GM18520 (cell line): ENCODE measurements around the gene CDC42.
"Not testable (repeated sequence)": the region's sequence is repeated elsewhere in the genome, so short reads cannot be mapped to it uniquely, and the experiment has no call there.

ENCODE experiments used
- ATAC-seq: cut with Tn5 transposase; IDR thresholded peaks from one replicate; pipeline ENCODE4 v1.9.1; 2021; ENCODE audit not compliant: unreplicated experiment

The CDC42 gene

DNA sequence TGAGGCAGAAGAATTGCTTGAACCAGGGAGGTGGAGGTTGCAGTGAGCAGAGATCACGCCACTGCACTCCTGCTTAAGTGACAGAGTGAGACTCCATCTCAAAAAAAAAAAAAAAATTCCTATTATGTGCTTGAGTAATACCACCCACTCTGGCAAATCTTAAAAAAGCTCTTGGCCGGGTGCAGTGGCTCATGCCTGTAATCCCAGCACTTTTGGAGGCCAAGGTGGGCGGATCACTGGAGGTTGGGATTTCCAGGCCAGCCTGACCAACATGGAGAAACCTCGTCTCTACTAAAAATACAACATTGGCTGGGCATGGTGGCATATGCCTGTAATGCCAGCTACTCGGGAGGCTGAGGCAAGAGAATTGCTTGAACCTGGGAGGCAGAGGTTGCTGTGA is 17.7 kb upstream of the CDC42 start:
- not testable (repeated sequence) for ATAC-seq

DNA sequence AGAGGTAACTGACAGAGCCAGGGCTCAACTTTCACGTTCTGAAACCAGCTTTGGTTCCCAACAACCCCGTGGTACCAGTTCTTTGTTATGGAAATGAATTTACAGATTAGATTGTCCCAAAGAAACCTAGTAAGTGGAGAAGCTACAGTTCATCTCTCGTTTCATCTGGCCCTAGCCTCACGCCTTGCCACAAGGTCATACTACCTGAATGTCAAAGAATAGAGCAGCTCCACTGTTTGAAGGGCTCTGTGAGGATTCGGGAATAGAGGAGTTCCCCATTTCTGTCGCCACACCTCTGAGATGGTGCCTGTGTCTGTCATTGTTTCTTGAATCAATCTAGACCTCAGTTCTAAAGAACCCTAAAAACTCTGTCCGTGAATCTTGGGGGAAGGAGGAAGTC is 15.0 kb upstream of the CDC42 start:
- ATAC-seq = no peak

DNA sequence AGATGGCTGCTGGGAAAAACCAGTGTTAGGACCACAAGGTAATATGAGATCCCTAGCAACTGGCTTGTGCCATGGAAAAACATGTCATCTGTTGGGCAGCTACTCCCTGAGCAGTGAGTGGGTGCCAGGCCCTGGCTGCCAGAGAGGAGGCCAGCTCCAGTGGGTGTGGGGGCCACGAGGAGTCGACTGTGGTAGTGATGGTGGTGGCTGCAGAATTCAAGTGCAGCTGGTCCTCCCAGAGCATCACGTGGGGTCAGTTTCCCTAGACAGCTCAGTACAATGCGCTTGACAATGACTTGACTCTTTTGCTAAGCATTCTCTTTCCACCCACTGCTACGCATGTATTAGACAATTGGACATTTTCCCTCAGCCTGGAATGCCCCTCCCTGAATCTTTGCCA is 14.5 kb upstream of the CDC42 start:
- ATAC-seq = no peak

DNA sequence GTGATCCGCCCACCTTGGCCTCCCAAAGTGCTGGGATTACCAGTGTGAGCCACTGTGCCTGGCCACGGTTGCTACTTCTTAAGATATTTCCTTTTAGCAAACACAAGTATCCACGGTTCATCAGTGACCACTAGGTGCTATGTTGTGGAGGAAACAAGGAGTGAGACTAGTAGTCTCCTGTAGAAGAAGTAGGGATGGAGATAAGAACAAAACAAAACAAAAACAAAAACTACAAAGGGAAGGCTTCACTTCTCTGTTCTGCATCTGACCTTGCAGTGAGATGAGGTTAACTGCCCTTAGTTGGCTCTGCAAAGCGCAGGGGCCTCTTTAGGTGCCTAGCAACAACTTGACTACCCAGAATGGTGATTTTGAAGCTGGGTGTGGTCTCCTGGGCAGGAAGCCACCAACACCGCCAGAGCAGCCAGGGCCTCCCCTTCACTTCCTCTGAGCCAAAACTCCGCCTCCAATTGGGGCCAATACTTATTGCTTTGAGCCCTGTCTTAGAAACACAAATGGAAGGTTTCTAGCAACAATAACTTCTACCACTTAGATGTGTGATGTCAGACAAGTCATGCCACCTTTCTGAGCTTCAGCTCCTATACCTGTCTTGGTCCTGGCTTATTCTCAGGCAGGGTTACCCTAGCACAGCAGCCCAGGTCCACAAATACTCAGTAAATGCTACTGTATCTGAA is 12.8 kb upstream of the CDC42 start:
- peak; percentile 87 for ATAC-seq

DNA sequence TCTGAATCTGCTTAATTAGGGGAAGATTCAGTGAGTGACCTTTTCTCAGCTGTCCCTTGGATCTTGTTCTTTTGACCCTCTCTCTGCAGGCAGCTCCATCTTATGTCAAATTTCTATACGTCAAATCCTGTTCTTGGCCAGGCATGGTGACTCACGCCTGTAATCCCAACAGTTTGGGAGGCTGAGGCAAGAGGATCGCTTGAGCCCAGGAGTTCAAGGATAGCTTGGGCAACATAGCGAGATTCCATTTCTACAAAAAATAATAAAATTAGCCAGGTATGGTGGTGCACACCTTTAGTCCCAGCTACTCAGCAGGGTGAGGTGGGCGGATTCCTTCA is 12.3 kb upstream of the CDC42 start:
- ATAC-seq = no peak

DNA sequence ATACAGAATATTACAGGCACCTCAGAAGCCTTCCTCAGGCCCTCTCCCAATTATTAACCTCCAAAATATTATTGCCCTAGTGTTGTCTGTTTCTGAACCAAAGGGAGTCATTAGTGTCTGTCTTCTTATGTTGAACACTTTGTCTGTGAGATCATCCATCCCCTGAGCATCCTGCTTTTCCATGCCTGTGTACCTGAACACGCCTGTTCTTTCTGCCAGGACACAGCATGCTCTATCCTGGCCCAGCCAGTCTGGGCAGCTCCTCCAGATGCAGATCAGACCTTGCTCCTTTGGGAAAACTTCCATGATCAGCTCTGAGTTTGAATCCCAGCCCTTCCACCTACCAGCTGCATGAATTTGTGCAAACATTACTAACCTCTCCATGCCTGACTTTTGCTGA is 11.0 kb upstream of the CDC42 start:
- no peak for ATAC-seq

DNA sequence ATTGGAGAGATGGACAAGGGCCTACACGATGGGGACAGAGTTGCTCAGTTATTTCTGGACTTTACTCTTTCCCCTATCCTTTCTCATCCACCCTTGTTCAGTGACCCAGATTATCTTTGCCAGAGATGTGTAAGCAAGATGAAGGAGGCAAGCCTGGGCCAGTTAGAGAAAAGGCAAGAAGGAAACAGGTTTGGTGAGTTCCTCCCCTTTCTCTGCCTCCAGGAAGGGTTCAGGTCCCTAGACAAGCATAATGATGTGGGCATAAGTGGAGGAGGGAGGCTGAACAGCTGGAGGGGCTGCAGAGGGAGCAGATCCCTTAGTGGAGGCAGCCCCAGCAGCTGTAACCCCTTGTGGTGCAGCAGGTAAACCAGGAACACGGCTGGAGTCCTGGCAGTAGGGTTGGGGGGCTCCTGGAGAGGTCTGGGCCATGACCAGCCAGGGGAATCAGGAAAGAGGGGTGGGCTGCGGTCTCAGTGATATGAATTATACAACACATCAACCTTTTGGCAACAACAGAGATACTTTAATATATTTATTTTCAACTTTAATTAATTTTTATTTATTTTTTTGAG is 9.2 kb upstream of the CDC42 start:
- ATAC-seq = no peak

DNA sequence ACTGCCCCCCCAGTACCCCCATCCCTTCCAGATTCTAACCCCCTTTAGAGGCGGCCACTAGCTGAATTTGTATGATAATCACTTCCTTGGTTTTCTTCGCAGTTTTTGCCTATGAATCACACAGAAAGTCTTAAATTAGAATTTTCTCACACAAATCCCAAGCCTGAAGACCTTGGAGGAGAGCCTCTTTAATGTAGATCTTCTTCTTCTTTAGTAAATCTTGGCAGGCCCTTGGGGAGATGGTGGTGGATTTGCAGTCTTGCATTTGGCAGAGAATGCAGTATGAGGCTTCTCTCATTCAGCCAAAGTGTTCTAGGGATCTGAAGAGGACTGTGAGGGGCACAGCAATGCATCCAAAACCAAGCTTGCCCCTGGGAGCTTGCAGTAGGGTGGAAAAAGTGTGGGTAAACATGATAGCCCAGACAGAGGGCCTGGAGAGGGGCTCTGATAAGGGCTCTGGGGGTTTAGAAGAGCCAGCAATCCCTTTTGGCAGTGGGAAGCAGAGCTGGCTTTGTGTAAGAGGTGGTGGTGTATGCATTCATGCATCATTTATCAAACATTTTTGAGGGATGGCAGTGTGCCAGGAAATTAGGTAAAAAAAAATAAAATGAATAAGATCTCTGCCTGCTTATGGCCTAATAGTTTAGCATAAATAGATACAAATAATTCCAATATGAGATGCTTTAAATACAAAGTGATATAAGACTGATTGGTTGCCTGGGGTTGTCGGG is 7.7 kb upstream of the CDC42 start:
- no peak for ATAC-seq

DNA sequence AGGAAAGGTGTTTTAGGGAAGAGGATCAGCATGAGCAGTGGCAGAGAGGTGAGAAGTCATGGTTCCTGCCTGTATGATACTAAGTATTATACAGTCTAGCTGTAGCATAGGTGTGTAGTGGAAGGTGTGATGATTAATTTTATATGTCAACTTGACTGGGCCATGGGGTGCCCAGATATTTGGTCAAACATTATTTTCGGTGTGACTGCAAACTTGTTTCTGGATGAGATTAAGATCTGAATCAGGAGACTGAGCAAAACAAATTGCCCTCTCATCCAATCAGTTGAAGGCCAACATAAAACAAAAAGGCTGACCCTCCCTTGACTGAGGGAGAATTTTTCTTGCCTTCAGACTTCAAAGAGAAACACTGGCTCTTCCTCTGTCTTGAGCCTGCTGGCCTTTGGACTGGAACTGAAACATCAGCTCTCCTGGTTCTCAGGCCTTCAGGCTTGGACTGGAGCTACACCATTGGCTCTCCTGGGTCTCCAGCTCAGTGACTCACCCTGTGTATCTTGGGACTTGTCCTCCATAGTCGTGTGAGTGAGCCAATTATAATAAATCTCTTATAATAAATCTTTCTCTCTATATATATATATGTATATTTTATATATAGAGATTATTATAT is 6.8 kb upstream of the CDC42 start:
- ATAC-seq = no peak

DNA sequence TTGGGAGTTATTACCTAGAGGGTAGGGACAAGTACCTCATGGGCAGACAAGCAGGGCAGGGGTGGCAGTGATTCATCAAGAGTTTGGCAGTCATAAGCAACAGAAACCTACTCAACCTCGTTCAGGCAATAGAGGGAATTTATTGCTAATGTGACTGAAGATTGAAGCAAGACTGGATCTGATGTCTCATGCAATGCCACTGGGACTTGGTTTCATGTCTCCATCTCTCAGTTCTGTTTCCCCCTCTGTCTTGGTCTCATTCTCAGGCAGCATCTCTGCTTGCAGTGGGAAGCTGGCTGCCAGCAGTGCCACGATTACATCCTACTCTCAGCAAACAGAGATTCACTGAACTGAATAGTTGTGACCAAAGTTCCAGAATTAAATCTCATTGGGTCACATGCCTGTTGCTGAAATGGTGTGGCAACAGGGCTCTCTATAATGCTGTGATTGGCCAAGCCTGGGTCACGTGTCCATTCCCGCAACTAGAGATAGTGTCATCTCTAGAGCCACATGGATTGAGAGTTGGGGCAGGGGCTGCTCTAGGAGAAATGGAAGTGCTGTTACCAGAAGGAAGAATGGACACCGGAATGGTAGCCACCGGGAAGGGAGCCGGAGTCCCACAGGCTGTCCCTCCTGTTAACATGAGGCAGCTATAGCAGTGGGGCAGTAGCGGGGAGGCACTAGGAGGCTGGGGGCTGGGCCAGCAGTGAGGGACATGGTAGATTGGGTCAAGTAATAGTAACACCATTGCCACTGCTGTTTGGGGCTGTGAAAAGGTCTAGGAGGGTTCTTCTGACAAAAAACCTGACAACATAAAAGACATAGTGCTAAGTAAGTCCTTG is 3.9 kb upstream of the CDC42 start:
- ATAC-seq = no peak

DNA sequence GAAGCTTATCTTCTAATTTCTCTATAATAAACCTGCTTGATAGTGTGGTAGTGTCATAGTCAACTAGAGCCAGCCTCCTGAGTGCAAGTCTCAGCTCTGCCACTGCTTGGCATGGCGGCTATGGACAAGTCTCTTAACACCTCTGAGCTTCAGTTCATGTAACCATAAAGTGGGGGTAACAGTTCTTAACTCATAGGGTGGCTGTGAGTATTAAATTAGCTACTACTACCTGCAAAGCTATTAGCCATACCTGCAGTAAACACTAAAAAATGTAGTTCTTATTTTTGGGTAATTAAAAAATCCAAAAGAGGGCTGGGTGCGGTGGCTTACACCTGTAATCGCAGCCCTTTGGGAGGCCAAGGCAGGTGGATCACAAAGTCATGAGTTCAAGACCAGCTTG is 2.2 kb upstream of the CDC42 start:
- ATAC-seq = no peak

DNA sequence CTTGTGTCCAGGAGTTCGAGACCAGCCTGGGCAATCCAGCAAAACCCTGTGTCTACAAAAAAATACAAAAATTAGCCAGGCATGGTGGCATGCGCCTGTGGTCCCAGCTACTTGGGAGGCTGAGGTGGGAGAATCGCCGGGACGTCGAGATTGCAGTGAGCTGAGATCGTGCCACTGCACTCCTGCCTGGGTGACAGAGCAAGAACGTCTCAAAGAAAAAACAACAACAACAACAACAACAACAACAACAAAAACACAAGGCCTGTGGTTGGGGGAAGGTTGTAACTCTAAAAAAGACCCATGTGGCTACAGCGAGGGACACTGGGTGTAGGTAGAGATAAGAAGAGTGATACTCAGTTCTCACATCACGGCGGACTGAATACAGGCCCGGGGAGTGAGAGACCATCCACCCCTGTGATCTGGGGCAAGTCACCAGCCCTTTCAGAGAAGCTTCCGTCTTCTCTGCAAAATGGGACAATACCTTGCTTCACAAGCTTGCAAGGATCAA is 848 bp upstream of the CDC42 start:
- ATAC-seq = no peak

DNA sequence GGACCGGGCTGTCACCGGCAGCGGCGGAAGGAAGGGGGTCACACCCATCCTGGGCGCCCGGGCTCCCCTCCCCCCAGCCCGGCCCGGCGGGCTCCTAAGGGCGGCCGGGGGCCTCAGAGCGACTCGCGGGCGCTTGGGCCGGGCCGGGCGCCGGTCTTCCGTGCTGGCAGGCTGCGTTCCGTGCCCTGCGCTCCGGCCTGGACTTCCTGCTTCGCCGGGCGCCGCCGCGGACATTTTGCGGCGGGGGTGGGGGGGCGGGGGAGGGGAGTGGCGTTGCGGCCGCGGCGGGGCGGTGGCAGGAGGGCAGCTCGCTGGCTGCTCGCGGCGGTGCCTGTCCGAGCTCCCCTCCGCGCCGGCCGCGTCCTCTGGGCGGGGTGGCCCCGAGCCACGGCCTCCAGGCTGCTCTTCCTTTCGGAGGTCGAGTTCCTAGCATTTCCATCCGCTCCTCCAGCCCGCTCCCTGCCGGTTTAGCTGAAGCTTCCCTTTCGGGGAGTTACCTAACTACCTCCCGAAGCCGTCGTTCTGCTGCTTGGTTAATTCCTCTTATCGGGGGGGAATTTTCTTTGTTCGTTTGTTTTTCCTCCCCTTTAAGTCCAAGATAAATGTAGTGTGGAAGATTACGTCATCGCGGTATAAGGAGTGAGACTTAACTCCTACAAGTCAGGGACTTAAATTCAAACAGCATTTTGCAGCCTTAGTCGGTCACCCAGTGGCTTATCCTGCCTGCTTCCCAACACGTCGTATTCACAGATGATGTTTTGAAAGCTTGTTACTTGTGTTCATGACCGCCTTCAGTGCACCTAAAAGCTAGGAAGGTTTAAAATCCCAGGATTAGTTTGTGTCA is 730 bp downstream of the CDC42 start:
- ATAC-seq = peak; percentile 24

DNA sequence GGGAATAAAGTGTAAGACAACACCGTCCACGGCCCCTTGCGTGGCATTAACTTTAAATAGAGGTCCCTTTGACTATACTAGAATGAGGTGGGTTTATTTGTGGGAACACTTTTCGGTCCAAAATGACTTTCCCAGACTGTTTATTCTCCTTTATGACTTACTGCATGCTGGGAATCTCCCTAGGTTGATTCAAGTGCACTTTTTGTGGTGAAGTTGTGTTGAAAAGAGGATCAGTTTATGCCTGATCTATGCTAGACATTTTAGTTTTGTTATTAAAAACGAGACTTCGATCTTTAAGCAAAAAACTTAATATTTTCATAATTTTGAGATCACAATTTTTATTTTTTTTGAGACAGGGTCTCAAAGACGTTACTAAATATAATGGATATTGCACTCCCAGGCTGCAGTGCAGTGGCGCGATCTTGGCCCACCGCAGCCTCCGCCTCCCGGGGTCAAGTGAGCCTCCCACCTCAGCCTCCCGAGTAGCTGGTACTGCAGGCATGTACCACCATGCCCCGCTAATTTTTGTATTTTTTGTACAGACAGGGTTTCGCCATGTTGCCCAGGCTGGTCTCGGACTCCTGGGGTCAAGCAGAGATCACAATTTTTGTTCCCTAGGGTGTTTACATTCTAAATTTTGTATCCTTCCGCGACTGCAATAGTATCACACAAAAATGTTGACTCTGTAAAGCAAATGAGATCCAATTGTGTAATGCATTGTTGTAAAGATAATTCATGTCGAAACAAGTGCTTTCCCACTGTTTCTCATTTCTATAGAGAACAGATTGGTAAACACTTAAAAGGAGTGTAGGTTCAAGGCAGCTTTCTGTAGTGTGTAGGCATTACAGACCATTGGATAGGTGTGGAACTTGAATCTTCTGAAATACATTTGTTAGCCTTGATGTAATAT is 1.6 kb downstream of the CDC42 start:
- no peak for ATAC-seq

DNA sequence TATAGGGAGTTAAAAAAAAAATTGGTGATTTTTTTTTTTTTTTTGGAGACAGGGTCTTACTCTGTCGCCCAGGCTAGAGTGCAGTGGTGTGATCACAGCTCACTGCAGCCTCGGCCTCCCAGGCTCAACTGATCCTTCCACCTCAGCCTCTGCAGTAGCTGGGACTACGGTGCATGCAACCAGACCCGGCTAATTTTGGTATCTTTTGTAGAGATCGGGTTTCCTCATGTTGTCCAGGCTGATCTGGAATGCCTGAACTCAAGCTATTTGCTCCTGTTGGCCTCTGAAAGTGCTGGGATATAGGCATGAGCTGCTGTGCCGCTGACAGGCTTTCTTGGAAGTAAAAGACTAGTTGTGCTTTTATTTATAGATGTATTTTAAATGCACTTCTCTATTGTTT is 3.0 kb downstream of the CDC42 start:
- ATAC-seq = no peak

DNA sequence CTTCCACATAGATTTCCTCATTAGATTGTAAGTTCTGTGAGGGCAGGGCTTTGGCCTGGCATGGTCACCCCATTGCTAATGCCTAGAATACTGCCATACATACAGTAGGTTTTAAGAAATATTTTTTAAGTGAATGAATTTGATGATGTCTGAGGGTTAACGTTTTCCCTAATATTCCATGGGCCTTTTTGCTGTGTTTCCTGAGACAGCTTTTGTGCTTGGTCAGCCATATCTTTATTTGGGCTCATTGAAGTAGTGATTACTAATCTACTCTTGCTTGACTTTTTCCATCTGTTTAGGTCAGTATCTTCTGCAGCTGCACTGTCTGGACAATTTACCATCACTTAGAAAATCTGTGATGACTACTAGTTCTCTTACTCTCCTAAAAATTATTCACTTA is 3.5 kb downstream of the CDC42 start:
- no peak for ATAC-seq

DNA sequence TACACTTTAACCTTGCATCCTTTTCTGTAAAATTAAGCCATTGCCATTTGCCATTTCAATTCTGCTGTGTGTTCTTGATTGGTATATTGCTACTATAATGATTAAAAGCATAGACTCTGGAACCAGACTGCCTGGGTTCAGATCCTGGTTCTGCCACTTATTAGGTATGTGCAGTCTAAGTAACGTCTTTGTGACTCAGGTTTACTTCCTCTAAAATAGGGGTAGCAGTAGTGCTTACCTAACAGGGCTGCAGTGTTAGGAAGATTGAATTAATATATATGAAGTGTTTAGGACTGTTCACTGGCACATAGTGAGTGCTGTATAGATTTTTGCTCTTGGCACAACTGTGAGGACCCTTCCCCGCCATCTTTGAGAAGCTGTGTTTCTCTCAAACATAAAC is 4.4 kb downstream of the CDC42 start:
- no peak for ATAC-seq

DNA sequence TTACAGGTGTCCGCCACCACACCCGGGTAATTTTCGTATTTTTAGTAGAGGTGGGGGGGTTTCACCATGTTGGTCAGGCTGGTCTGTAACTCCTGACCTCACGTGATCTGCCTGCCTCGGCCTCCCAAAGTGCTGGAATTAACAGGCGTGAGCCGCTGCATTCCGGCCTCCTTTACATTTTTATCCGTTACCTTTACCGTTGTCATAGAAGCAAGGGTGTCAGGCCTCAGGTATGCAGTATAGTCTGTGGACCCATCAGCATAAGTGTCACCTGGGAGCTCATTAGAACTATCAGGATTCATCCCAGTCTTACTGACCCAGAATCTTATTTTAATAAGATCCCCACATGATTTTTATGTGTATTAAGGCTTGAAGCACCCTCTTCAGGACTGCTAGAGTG is 5.4 kb downstream of the CDC42 start:
- no peak for ATAC-seq

DNA sequence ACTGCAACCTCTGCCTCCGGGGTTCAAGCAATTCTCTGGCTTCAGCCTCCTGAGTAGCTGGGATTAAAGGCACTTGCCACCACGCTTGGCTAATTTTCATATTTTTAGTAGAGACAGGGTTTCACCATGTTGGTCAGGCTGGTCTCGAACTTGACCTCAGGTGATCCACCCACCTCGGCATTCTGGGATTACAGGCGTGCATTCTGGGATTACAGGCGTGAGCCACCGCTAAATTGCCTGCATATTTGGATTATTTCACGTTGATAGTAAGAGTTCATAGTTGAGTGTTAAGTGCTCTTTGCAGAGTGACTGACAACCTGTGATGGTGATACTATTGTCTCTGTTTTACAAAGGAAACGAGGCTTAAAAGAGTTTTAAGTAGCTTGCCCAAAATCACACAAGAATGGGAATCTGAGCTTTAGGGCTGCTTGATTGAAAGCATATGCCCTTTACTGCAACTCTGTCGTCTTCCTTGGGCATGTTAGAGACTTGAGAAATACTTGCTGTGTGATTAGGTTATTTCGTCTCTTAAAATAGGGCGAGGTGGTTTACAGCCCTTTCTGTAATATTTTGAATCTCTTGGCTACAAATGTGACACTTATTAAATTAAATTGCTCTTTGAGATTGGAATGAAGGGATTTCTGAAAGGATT is 12.4 kb downstream of the CDC42 start:
- no peak for ATAC-seq
